NOMO-1 treated with DMSO at 0.1 percent for 48 hours (cell line): ENCODE data around the gene AXIN2.

ENCODE experiments used
- DNase-seq: peaks from one replicate; lab custom pipeline; 2025; ENCODE audit not compliant: unreplicated experiment; lab: John Stamatoyannopoulos, UW

AXIN2 gene

DNA sequence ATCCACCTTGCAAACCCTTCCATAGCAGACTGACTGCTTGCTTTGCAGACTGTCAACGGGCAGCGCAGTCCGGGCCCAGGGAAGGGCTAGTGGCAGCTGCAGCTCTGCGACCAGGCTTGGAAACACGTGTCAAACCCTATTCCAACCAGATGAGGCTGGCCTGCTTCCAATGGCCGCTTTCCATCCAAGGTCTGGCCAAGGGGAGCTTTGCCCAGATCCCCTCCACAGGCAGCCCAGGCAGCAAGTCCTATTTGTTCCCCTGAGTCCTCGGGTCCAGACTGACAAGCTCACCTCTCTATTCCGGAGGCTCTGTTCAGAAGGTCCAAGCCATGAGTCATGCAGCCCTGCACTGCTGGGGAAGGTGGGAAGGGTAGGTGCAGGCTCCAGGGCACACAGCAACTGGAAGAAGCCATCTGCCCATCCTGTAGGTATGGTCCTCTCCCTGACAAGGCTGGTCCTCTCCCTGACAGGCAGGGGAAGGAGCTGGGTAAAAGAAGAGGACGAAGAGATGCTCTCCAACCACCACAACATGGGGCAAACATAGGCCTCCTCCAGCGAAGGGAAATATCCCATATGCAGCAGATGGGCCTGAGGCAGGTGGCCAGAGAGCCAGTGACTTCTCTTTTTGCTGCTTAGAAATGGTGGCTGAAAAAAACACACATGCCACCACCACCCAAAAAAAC, 22.6 kb upstream of the AXIN2 start:
- DNase-seq = no peak

DNA sequence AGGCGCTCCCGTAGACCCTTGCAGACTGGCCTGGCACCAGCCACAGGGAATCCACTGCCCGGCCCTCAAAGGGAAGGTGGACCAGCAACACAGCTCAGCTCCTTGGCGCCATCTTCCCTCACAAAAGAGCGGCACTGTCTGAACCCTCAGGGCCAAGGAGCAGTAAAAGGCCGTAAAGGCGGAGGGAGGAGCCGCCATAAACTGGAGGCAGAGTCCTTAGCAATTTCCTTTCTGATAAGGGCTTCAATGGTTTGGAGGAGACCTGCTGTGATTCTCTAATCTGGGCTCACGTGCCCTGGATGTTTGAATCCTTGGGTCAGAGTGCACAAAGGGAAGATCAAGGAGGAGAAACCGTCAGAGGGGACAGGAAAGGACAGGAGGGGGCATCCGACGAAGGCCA, 15.5 kb upstream of the AXIN2 start:
- no peak for DNase-seq

DNA sequence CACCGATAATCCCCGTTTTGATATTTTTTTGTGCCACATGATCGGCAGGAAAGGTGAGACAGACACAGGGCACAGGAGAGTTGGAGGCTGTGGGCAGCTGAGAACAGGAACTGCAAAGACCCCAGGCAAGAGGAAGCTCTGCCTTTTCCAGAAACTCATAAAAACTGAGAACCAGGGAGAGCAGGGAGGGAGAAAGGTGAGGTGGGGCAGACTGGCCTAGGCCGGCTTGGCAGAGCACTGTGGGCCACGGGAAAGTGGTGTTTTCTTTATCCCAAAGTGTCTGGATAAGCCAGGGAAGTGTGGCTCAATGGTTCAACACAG, 11.8 kb upstream of the AXIN2 start:
- DNase-seq = no peak

DNA sequence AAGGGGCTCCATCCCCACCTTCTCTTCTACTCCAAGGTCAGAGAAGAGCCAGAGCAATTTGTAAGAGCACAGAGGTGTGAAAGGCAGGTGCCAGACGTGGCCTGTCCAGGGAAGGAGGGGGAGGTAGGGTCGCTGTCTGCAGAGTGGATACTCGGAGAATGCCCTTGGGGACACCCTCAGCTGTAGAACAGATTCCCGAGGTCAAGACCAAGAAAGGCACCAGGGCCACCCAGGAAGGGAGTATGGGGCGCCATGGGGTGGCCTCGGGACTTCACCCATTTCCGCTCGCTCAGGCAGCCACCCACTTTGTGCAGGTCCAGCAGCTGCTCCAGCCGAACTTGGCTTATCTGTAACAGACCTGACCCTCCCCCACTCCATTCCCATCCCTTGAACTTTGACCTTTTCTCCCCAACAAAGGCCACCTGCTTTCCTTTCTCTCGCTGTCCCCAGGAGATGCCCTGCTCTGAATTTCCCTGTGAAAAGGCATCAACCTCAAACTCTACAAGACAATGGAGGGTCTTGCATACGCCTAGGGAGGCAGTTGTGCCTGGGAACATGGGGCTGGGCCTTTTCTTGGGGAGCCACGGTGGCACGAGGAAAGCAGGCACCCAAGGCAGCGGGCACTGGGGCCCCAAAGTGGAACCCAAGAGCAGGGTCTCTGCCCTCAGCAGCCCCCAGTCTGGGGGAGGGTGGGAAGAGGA, 11.3 kb upstream of the AXIN2 start:
- no peak for DNase-seq

- no peak for DNase-seq
Measured at GRCh38 chr17:65572186-65572580, 10.7 kb upstream of the AXIN2 start.

DNA sequence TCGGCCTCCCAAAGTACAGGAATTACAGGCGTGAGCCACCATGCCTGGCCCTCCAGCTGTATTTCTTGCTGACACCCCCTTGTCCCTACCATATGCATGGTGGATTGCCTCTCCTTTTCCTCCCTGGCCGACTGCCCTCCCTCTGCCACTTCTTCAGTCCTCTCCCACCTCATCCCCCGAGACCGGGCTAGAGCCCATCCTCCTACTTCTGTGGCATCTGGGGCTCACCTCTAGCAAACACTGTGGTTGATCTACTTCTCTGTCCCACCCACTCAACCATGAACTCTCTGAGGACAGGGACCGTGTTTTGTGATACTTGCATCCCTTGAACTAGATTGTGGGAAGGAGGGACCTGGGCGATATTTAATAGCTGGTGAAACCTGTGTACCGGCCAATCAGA, 7.5 kb upstream of the AXIN2 start:
- no peak for DNase-seq

DNA sequence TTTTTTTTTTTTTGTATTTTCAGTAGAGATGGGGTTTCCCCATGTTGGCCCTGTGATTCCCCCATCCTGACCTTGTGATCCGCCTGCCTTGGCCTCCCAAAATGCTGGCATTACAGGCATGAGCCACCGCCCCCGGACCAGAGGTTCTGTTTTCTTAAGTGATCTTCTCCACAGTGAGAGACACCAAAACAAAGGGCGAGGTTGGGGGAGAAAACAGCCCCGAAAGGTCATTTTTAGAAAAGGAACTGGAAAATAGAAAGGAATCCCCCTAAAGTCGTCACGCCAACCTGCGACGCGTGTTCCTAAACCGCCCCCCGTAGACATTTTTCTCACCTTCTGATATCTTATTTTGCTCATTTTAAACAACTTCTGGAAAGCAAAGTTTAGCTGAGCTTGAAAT, 6.1 kb upstream of the AXIN2 start:
- DNase-seq = no peak

- DNase-seq = no peak
Measured at GRCh38 chr17:65565559-65565958, 4.1 kb upstream of the AXIN2 start.

GRCh38 chr17:65564793-65565192, 3.3 kb upstream of the AXIN2 start:
- DNase-seq = no peak

DNA sequence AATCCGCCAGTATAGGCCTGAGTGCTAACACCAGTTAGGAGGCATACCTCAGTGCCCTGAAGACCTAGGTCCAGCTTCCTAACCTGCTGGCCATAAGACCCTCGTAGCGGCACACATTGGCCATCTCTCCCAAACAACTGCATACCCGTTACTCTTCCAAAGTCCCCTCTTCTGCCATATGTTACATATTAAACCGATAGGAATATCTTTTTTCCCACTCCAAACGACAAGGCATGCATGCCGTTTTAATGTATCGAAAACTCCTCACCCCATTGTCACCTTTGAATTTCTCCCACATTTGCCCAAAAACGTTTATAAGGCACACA, 721 bp upstream of the AXIN2 start:
- DNase-seq = no peak

DNA sequence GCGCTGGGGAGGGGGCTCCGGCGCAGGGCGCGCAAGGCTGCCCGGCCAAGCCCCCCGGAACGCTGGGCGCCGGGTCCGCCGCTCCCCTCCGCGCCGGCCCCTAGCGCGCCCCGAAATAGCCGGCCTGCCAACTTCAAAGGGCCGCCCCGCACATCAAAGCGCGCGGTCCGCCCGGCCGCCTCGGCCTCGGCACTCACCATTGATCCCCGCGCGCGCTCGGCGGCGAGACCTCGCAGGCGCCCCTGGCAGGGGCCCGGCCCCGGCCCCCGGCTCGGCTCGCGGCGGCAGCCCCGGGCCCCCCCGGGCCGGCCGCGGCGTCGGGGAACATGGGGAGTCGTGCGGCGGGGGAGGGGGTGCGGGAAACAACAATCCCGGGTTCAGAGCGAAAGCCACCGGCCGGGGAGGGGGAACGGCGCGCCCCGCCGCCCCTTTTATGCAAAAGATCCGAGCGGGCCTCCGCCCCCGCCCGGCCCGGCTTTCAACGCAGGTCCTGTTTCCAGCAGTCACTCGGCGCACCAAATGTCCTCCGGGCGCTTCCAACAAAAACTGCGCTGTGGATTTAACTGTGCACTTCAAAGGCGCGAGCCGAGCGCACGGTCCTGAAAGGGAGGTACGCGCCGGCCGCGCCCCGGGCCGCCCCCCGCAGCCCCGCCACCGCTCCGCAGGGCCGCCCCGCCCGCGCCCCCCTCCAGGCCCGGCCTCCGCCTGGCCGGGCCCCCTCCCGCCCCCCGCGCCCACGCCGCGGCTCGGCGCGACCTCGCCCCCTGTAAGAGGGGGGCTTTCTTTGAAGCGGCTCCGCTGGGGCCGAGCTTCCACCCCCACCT, 608 bp downstream of the AXIN2 start:
- peak; percentile 59 for DNase-seq

DNA sequence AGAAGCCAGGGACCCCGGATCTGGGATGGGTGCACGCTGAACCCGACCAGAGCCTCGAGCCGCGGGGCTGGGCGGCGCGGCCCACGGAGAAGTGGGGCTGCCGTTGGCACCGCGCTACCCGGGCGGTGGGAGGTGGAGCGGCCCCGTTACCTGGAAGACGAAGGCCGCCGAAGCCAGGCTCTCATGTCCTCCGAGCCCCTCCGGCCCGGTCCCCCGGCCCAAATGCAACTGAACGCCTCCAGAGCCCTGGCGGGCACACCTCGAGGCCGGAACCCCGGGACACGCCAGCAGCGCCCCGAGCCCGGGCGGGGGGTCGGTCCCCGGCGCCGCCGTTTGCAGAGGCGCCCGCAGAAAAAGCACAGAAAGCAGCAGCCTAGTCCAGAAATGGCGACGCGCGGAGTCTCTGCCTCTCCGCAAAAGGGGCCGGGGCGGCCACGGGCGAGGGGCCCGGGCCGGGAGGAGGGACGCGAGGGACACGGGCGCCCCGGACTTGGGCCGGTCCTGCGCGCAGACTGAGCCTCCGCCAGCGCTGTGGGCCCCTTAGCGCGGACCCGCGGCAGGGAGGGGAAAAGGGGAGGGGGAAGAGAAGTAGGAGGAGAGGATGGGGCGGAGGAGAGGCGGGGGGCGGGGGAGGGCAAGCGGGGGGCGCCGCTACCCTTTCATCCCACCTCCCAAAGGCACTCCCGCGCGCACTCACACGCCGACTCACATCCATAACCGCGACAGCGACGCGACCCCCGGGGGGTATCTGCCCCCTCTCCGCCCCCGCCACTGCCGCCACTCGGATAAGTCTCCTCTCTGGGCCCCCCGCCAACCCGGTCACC, 1.4 kb downstream of the AXIN2 start:
- DNase-seq = no peak

GRCh38 chr17:65559461-65559803, 2.0 kb downstream of the AXIN2 start:
- no peak for DNase-seq

DNA sequence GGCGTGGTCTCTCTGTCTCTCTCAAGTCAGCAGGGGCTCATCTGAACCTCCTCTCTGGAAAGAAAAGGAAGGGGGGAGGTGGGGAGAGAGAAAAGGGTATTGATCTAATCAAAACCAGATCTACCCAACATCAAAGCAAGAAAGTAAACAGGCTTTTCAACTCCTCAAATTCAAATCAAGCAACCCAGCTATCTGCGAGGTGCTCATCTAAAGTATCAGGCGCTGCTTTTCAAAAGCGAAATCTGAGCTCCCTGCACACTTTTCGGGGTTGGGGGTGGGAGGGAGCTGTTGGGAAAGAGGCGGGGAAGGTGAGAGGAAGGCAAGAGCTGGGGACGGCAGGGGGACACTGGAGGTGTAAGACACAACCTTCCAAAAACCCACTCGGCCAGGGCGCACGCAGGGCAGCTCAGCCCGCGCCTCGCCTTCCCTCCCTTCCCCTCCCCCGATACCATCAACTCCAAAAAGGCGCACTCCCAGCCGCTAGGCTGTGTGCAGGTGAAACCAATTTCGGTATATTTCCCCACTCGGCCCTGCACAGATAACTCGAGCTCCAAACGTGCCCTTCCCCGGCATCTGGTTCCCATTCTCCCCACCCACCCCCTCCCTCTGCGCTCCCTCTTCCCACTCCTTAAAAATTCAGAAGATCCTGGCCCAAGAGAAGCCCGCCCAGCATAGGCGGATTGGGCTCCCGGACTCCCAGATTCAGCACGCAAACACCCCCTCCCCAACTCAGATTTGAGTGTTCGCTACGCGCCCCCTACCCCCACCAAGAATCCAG, 2.6 kb downstream of the AXIN2 start:
- DNase-seq = no peak

DNA sequence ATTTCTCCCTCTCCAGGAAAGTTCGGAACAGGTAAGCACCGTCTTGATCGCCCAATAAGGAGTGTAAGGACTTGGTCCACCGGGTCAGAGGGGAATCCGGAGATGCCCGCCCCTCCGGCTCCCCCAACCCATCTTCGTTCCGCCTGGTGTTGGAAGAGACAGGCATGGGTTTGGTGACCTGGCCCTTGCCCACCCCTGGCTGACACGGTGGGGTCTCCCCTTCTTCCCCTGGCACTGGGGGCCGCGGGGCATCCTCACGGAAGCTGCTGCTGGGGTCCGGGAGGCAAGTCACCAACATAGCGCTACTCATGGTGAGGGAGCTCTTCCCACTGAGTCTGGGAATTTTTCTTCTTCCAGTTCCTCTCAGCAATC, 3.2 kb downstream of the AXIN2 start:
- DNase-seq = no peak

- no peak for DNase-seq
Measured at GRCh38 chr17:65557349-65558310, 3.8 kb downstream of the AXIN2 start.

- no peak for DNase-seq
Measured at GRCh38 chr17:65556910-65557348, 4.5 kb downstream of the AXIN2 start.

GRCh38 chr17:65556014-65556909, 5.2 kb downstream of the AXIN2 start:
- peak; percentile 34 for DNase-seq
